Transverse colon (tissue), 4 donors: ENCODE data around the gene SRRM3. TPM values are rescaled to one million over a fixed set of nuclear protein-coding genes. Genes with fewer than 3 reads are reported as not detected.
"Not testable (repeated sequence)": the region's sequence is repeated elsewhere in the genome, so short reads cannot be mapped to it uniquely, and the experiment has no call there.

Experiments used
- DNase-seq: peaks from one replicate; pipeline ENCODE4 v3.0.0-alpha.2; 2019
- H3K27ac ChIP-seq, 4 donors: fragments of 200-600 bp; sonication (generic); 2 replicates each; pipeline ENCODE4 v1.5.1; 2016 to 2018; ENCODE audit warnings: inconsistent platforms in 4 of 4
- H3K27me3 ChIP-seq: fragments of 200-600 bp; sonication (generic); 2 replicates; pipeline ENCODE4 v1.5.1; 2017; ENCODE audit warnings: inconsistent platforms
- H3K36me3 ChIP-seq, 4 donors: fragments of 200-600 bp; sonication (generic); 2 replicates each; pipeline ENCODE4 v1.5.1; 2017 to 2019; ENCODE audit warnings: inconsistent platforms in 4 of 4
- H3K4me1 ChIP-seq, 4 donors: fragments of 200-600 bp; sonication (generic); 2 replicates each; pipeline ENCODE4 v1.5.1; 2017 to 2020; ENCODE audit warnings: inconsistent platforms in 4 of 4
- H3K4me3 ChIP-seq, 4 donors: fragments of 200-600 bp; sonication (generic); 1 replicate in 1 of 4; 2 replicates in 3 of 4; pipeline versions ENCODE4 v1.5.1 to v1.6.1; 2017 to 2019; ENCODE audit warnings: inconsistent platforms in 4 of 4
- H3K9me3 ChIP-seq, 2 donors: fragments of 200-600 bp; sonication (generic); 2 replicates each; pipeline ENCODE4 v1.5.1; 2017 to 2019; ENCODE audit warnings: inconsistent platforms in 2 of 2
- EP300 ChIP-seq: sonication (generic); formaldehyde crosslinking; IDR thresholded peaks from one replicate; pipeline ENCODE4 v1.6.1; 2017; ENCODE audit warnings: antibody characterized with exemption, low read depth
- POLR2A ChIP-seq: fragments of 450-650 bp; IDR thresholded peaks from one replicate; pipeline ENCODE4 v1.6.1; 2016; ENCODE audit warnings: antibody characterized with exemption, mild to moderate bottlenecking, moderate library complexity
- POLR2AphosphoS5 ChIP-seq, 3 donors: sonication (generic); formaldehyde crosslinking; IDR thresholded peaks; one replicate each; pipeline ENCODE4 v1.6.1; 2016; ENCODE audit warnings: antibody characterized with exemption in 3 of 3
- WGBS, 2 donors: methylation state at CpG; one replicate each; pipeline ENCODE4 v1.1.5; 2018; ENCODE audit warnings: low coverage in 1 of 2; 5-methylcytosine and 5-hydroxymethylcytosine counted together
- in situ Hi-C, 4 donors: fragments of 200-750 bp; cut with MboI; loops; one replicate each; pipeline versions ENCODE4 v1.15.0 to v1.15.1; 2017; ENCODE audit warnings: low sequenced_read_pairs in 3 of 4, low pct_ligation_motif_present in 1 of 4, low pct_unique_long_range_greater_than_20kb in 1 of 4
- intact Hi-C: fragments of 100-400 bp; cut with DNase I; formaldehyde crosslinking; loops from one replicate; pipeline ENCODE4 v1.15.1; 2023; ENCODE audit warnings: low total_unique reads
- total RNA-seq, 4 donors: library from RNA; depleted of rRNA; stranded (reverse); fragments of >200 nt; gene quantifications; one replicate each; pipeline ENCODE4 v1.1.0, GENCODE V29; 2016
- TF ChIP-seq, protein P1 (sequence below), 5 experiments: fragments of 200-600 bp in 3 of 5; fragments of 450-650 bp in 2 of 5; sonication (generic) in 3 of 5; IDR thresholded peaks; 1 replicate in 2 of 5; 2 replicates in 3 of 5; pipeline ENCODE4 v1.5.1; 2016 to 2017; ENCODE audit warnings: antibody characterized with exemption in 5 of 5, inconsistent platforms in 3 of 5, mild to moderate bottlenecking in 2 of 5, moderate library complexity in 1 of 5

The SRRM3 gene
- total RNA-seq, 4 donors from 2014 or later: 0.82 to 1.4 (median 1.1) TPM; not detected in 1

DNA sequence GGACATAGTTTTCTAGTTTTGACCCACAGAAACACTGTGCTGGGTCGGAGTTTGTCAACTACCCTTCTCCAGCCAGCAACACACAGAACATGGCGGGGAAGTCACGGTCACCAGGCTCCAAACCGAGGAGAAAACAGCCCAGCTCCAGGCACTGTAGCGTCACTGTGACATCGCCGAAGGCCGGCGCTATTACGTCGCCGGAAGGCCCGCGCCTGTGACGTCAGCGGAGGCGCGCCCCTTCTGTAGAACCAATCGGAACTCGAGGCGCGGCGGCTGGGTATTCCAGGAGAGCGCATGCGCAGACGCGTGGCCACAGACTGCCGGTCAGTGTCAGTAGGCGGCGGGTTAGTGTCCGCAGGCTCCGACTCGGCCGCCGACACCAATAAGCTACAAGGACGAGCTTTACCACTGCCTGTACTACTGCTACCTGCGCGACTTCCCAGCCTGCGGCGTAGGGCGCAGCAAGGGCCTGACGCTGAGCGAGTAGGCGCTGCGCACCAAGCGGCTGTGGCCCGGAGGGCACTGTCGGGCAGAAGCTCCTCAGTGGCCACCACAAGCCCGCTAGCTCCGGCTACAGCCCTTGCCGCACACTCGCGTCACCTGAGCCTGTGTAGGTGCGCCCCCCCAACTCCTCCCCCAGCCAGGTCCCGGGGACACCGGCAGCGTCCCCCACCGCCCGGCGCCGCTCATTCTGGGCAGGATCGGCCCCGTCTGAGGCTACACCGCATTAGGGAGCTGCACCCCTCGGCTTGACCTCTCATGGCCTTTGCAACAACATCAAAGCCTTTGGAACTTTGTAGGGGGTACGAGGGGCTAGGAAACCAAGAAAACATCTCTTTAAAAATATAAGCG lies 35.1 kb upstream of the SRRM3 start:
- WGBS, 2 donors: 3% methylated on average over 42 of the region's 67 CpGs; no CpG with 5 or more reads in 1 of the 2 donors
- peak overlapping the region; percentile 82 to 89 (median 86) for H3K27ac ChIP-seq
- H3K4me3 ChIP-seq: peak overlapping the region; percentile 51 to 71 (median 63)
- H3K36me3 ChIP-seq: no peaks in the 10 kb centered on the region
- in situ Hi-C loops: no loop called here
- H3K4me1 ChIP-seq: peaks cover 0 to 7% (median 5%) of the 10 kb centered on the region in 4 donors
- DNase-seq: peak; percentile 98
- intact Hi-C loops: no loop called here
- peak; percentile 89 to 92 (median 92) for TF ChIP-seq POLR2AphosphoS5 (IDR thresholded peaks at IDR 0.05)
- no peak for TF ChIP-seq EP300
- peak; percentile 83 for TF ChIP-seq POLR2A
- TF ChIP-seq, protein P1, sequence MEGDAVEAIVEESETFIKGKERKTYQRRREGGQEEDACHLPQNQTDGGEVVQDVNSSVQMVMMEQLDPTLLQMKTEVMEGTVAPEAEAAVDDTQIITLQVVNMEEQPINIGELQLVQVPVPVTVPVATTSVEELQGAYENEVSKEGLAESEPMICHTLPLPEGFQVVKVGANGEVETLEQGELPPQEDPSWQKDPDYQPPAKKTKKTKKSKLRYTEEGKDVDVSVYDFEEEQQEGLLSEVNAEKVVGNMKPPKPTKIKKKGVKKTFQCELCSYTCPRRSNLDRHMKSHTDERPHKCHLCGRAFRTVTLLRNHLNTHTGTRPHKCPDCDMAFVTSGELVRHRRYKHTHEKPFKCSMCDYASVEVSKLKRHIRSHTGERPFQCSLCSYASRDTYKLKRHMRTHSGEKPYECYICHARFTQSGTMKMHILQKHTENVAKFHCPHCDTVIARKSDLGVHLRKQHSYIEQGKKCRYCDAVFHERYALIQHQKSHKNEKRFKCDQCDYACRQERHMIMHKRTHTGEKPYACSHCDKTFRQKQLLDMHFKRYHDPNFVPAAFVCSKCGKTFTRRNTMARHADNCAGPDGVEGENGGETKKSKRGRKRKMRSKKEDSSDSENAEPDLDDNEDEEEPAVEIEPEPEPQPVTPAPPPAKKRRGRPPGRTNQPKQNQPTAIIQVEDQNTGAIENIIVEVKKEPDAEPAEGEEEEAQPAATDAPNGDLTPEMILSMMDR (IDR thresholded peaks at IDR 0.05): peak; percentile 5 to 60 (median 14)
- H3K9me3 ChIP-seq: no peaks in the 10 kb centered on the region
- no peaks in the 10 kb centered on the region for H3K27me3 ChIP-seq

DNA sequence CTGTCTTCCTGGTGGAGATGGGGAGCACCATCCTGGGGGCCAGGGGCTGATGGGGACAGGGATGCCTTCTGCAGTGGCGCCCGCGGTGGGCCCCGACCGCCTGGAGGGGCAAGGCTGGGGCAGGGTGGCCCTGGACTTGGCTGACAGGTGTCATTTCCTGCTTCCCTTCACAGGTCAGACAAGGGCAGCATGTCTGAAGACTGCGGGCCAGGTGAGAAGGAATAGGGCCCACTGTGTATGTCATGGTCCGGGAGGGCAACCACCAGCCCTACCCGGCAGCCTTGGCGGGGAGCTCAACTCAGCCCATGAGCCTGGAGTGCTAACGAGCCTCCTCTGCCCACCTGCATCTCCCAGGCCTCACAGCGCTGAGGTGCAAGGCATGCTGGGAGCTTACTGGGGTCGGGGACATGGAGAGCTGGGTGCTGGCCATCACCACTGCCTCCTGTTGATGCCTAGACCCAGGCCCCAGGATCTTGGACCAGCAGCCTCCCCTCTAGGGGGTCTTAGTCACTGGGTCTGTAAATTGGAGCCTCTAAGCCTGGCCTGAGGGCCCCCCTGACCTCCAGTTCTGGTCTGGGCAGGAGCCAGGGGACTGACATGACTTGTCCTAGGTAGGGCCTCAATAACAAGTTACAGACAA lies 28.0 kb upstream of the SRRM3 start:
- H3K27ac ChIP-seq: no peak overlapping the region
- in situ Hi-C loops: loop anchor here in 3 of 4 donors (10.0 kb wide), 2 partner anchors 91 to 141 kb away; no protein-coding TSS in a partner anchor
- 86% methylated on average over 12 of the region's 12 CpGs; no CpG with 5 or more reads in 1 of the 2 donors for WGBS, 2 donors
- TF ChIP-seq EP300 (no peak), POLR2A (no peak), POLR2AphosphoS5 (IDR thresholded peaks at IDR 0.05) (no peak)
- TF ChIP-seq, protein P1 (IDR thresholded peaks at IDR 0.05): no peak
- H3K4me1 ChIP-seq: peaks cover 0 to 8% (median 2%) of the 10 kb centered on the region in 4 donors
- no peak for DNase-seq
- intact Hi-C loops: no loop called here
- no peaks in the 10 kb centered on the region for H3K27me3 ChIP-seq
- H3K9me3 ChIP-seq: no peaks in the 10 kb centered on the region
- H3K36me3 ChIP-seq: no peaks in the 10 kb centered on the region
- H3K4me3 ChIP-seq: no peak overlapping the region

DNA sequence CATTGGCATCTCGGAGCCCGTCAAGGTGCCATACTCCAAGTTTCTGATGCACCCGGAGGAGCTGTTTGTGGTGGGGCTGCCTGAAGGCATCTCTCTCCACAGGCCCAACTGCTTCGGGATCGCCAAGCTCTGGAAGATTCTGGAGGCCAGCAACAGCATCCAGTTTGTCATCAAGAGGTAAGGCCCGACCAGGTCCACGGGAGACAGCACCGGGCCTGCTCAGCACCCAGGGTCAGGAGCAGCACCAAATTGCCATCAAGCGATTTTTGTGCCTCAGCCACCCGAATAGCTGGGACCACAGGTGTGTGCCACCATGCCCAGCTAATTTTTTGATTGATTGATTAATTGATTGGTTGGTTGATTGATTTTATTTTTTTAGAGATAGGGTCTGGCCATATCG lies 24.7 kb upstream of the SRRM3 start:
- DNase-seq, intact Hi-C loops, H3K4me1 ChIP-seq, H3K27me3 ChIP-seq, H3K4me3 ChIP-seq, H3K27ac ChIP-seq, H3K9me3 ChIP-seq, H3K36me3 ChIP-seq: not testable (repeated sequence)
- 86 to 90% methylated on average over 2 to 11 of the region's 11 CpGs for WGBS, 2 donors
- in situ Hi-C loops: loop anchor here (5.0 to 10.0 kb wide), 3 partner anchors 88 to 140 kb away; no protein-coding TSS in a partner anchor

DNA sequence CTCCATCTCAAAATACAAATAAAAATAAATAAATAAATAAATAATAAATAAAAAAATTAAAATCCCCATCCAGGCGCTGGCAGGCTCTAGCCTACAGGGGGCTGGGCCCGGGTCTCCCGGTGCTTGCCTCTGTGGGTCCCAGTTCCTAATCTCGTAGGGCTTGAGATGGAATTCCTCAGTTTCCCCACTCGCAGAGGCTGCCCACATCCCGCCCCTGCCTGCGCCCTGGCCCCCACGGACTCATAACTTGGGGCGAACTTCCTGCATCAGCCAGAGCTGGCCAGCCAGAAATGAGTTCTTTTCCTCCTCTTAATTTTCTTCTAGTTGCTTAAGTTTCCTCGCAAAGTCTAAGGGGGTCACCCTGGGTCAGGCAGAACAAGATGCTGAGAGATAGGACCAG lies 22.0 kb upstream of the SRRM3 start:
- in situ Hi-C loops (loop anchor here (5.0 to 10.0 kb wide), 3 partner anchors 85 to 138 kb away; no protein-coding TSS in a partner anchor), intact Hi-C loops (loop anchor here (2.0 kb wide), 1 partner anchor 111 kb away; no protein-coding TSS in a partner anchor)
- H3K4me1 ChIP-seq: peaks cover 0 to 8% (median 2%) of the 10 kb centered on the region in 4 donors
- no peak for DNase-seq
- H3K36me3 ChIP-seq: no peaks in the 10 kb centered on the region
- WGBS, 2 donors: 92 to 93% methylated on average over 9 to 10 of the region's 10 CpGs
- H3K27me3 ChIP-seq: no peaks in the 10 kb centered on the region
- TF ChIP-seq POLR2A (no peak), POLR2AphosphoS5 (IDR thresholded peaks at IDR 0.05) (no peak), EP300 (no peak)
- TF ChIP-seq, protein P1 (IDR thresholded peaks at IDR 0.05): no peak
- no peaks in the 10 kb centered on the region for H3K9me3 ChIP-seq
- H3K4me3 ChIP-seq: no peak overlapping the region
- no peak overlapping the region for H3K27ac ChIP-seq
